Inflammatory macrophage treated with lipopolysaccharide for 4 hours (primary cell): ENCODE data around the gene SHROOM3.

Experiments
- DNase-seq: peaks from one replicate; pipeline ENCODE4 v3.0.0-alpha.2; 2020

The SHROOM3 gene

GRCh38 chr4:76799718-76800117, 364.7 kb downstream of the SHROOM3 start:
- no peak for DNase-seq

GRCh38 chr4:76800902-76801301, 365.9 kb downstream of the SHROOM3 start:
- DNase-seq = no peak

- DNase-seq = no peak
Measured at GRCh38 chr4:76801621-76802235, 366.7 kb downstream of the SHROOM3 start.

GRCh38 chr4:76802236-76803021, 367.4 kb downstream of the SHROOM3 start:
- no peak for DNase-seq

GRCh38 chr4:76803522-76803921, 368.5 kb downstream of the SHROOM3 start:
- no peak for DNase-seq

GRCh38 chr4:76804096-76804495, 369.1 kb downstream of the SHROOM3 start:
- DNase-seq = no peak

GRCh38 chr4:76806346-76806745, 371.3 kb downstream of the SHROOM3 start:
- no peak for DNase-seq

- DNase-seq = no peak
Measured at GRCh38 chr4:76806757-76807156, 371.7 kb downstream of the SHROOM3 start.

GRCh38 chr4:76809594-76810305, 374.7 kb downstream of the SHROOM3 start:
- DNase-seq = no peak

GRCh38 chr4:76811604-76812412, 376.8 kb downstream of the SHROOM3 start:
- DNase-seq = no peak

GRCh38 chr4:76813070-76813469, 378.0 kb downstream of the SHROOM3 start:
- DNase-seq = no peak

- no peak for DNase-seq
Measured at GRCh38 chr4:76821641-76822040, 386.6 kb downstream of the SHROOM3 start.

GRCh38 chr4:76822303-76822702, 387.3 kb downstream of the SHROOM3 start:
- no peak for DNase-seq

- no peak for DNase-seq
Measured at GRCh38 chr4:76823495-76823894, 388.5 kb downstream of the SHROOM3 start.

GRCh38 chr4:76830612-76830963, 395.6 kb downstream of the SHROOM3 start:
- no peak for DNase-seq

- DNase-seq = no peak
Measured at GRCh38 chr4:76830964-76831703, 396.1 kb downstream of the SHROOM3 start.

GRCh38 chr4:76831711-76832373, 396.8 kb downstream of the SHROOM3 start:
- no peak for DNase-seq
